Measurements from ENCODE around the gene EVC2. TPM values are rescaled to one million over a fixed set of nuclear protein-coding genes. Genes with fewer than 3 reads are reported as not detected.

Gene EVC2
- total RNA-seq, 6 experiments from 2014 or later: 0.24 to 0.93 (median 0.53) TPM

DNA sequence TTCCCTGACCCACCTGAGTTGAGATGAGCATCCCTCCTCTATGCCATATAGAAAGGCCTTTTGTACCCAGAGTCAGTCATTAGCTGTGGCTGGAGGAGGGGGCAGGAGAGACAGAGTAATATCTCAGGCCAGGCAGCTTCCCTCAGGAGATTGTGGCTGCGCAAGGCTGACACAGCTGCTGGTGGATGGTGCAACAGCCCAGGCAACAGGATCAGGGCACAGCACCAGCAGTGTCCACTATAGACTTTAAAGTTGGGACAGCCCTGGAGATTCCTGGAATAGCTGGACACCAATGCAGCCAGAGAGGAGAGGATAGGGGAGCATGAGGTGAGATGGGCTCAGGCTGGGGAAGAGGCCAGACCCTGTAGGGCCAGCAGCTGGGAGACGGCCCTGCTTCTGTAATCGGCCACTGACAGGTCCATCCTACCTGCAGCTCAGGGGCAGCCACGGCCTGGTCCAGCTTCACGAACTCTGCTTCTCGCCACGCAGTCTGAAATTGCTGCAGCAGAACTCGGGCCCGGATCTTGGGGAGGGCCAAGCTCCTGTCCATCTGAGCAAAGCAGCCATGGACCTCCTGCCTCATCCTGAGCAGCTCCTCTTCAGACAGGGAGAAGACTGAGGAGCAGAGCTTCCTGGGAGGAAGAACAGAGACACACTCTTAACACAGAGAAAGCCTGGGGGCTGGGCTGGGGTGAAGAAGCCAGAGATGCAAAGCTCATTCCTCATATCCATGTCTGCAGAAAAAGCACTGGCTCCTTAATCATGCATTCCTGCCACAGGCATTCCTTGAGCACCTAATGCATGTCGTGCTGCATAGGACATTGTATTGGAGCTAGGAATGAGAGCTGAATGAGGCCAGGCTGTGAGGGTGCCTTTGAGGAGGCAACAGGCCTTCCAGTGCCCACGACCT lies 90.1 kb downstream of the EVC2 start:
- 82% methylated on average over 4 of the region's 11 CpGs for WGBS (ENCODE audit: insufficient coverage, low coverage, low lambda C conversion rate, missing lambda C conversion rate)
- no peak for TF ChIP-seq POLR2A (IDR thresholded peaks at IDR 0.05)
- TF ChIP-seq, protein P1, sequence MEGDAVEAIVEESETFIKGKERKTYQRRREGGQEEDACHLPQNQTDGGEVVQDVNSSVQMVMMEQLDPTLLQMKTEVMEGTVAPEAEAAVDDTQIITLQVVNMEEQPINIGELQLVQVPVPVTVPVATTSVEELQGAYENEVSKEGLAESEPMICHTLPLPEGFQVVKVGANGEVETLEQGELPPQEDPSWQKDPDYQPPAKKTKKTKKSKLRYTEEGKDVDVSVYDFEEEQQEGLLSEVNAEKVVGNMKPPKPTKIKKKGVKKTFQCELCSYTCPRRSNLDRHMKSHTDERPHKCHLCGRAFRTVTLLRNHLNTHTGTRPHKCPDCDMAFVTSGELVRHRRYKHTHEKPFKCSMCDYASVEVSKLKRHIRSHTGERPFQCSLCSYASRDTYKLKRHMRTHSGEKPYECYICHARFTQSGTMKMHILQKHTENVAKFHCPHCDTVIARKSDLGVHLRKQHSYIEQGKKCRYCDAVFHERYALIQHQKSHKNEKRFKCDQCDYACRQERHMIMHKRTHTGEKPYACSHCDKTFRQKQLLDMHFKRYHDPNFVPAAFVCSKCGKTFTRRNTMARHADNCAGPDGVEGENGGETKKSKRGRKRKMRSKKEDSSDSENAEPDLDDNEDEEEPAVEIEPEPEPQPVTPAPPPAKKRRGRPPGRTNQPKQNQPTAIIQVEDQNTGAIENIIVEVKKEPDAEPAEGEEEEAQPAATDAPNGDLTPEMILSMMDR (IDR thresholded peaks at IDR 0.05): no peak
- Histone ChIP-seq H3K36me3 (no peaks in the 10 kb centered on the region), H3K4me1 (no peaks in the 10 kb centered on the region), H3K9me3 (no peaks in the 10 kb centered on the region), H3K27ac (no peak overlapping the region), H3K4me3 (no peak overlapping the region), H3K27me3 (no peaks in the 10 kb centered on the region)
- intact Hi-C loops (cut with DNase I): no loop called here
- no peak for ATAC-seq
- no peak for DNase-seq

DNA sequence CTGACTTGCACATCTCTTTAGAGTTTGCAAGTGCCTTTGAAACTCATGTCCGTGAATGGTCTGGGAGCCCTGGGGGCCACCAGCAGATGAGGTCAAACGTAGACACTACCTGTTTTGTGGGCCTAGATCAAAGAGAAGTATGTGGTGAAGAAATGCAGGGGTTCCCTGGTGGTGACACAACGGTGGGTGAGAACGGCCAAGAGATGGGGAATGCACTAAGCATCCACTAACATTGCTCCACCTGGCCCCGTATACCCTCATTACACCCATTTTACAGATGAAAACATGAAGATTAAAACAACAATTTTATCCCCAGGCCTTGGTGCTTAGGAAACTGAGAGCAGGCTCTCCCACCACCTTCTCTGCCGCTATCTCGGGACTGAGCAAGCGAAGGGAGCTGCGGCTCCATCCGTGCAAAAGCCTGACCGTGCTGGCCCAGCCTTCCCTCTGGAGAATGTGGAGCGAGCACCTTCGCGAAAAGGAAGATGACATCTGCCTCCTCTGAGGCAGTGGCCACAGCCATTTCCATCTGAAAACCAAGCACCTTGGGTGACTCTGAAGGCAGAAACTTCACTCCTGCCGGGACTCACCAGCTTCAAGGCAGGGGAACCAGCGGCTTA lies 91.9 kb downstream of the EVC2 start:
- Histone ChIP-seq H3K27ac (no peak overlapping the region), H3K27me3 (no peaks in the 10 kb centered on the region), H3K4me1 (no peaks in the 10 kb centered on the region), H3K9me3 (no peaks in the 10 kb centered on the region), H3K36me3 (no peaks in the 10 kb centered on the region), H3K4me3 (no peak overlapping the region)
- TF ChIP-seq, protein P1 (IDR thresholded peaks at IDR 0.05): no peak
- no peak for TF ChIP-seq POLR2A (IDR thresholded peaks at IDR 0.05)
- intact Hi-C loops (cut with DNase I): no loop called here
- ATAC-seq: no peak
- DNase-seq: no peak
- 86% methylated on average over 8 of the region's 16 CpGs for WGBS (ENCODE audit: insufficient coverage, low coverage, low lambda C conversion rate, missing lambda C conversion rate)

DNA sequence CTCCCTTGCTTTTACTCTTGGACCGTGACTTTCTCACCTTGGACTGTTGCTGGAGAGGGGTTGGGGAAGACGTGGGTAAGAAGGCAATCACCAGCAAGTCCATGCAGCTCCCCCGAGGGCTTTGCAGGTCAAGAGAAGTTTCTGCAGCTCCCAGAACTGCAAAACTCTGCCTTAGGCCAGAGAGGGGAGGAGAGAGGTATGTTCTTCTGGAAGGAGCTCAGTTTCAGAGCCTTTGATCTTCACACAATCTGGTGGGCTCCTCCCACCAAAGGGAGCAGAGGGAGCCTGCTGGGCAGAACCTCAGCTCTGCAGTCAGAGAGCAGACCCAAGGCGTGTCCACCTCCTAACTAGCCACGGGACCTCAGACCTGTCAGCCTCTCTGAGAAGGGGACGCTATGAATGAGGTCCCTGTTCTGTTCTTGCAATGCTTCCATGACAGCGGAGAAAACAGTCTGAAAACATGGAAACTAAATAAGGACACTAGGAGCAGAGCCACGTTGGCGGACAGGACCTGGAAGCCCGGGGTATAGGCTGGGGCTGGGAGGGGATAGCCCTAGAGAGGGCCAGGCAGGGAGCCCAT lies 92.8 kb downstream of the EVC2 start:
- H3K36me3 ChIP-seq: no peaks in the 10 kb centered on the region
- H3K4me3 ChIP-seq: no peak overlapping the region
- H3K9me3 ChIP-seq: no peaks in the 10 kb centered on the region
- no peak for ATAC-seq
- no peak for DNase-seq
- H3K4me1 ChIP-seq: no peaks in the 10 kb centered on the region
- H3K27ac ChIP-seq: no peak overlapping the region
- 83% methylated on average over 2 of the region's 10 CpGs for WGBS (ENCODE audit: insufficient coverage, low coverage, low lambda C conversion rate, missing lambda C conversion rate)
- H3K27me3 ChIP-seq: no peaks in the 10 kb centered on the region
- TF ChIP-seq, protein P1 (IDR thresholded peaks at IDR 0.05): no peak
- no peak for TF ChIP-seq POLR2A (IDR thresholded peaks at IDR 0.05)
- intact Hi-C loops (cut with DNase I): no loop called here

DNA sequence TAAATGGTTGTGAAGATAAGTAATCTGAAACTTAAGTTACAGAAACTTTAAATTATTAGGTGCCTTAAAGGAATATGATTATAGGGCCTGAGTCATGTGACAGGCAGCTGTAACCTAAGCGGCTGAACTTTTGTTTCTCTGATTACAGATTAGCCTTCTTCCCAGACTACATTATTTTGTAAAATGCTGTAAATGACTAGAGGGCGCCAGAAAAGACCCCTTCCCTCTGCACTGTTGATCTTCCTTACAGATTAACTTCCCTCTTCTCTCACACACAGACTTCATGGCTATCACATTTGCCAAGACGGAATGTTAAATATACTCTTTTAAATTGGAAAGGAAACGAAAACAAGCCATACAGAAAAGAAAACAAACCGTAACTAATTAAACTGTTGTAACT lies 96.6 kb downstream of the EVC2 start:
- H3K4me1 ChIP-seq: no peaks in the 10 kb centered on the region
- 54% methylated on average over 5 of the region's 5 CpGs for WGBS (ENCODE audit: insufficient coverage, low coverage, low lambda C conversion rate, missing lambda C conversion rate)
- TF ChIP-seq, protein P1 (IDR thresholded peaks at IDR 0.05): no peak
- no peak for TF ChIP-seq POLR2A (IDR thresholded peaks at IDR 0.05)
- intact Hi-C loops (cut with DNase I): no loop called here
- DNase-seq (no peak), ATAC-seq (no peak)
- no peaks in the 10 kb centered on the region for H3K27me3 ChIP-seq
- no peaks in the 10 kb centered on the region for H3K36me3 ChIP-seq
- H3K4me3 ChIP-seq: no peak overlapping the region
- H3K27ac ChIP-seq: no peak overlapping the region
- no peaks in the 10 kb centered on the region for H3K9me3 ChIP-seq
